Globus pallidus (tissue), 1 donor: Measurements from ENCODE around the gene ZNF324.
"Not testable (repeated sequence)": the region's sequence is repeated elsewhere in the genome, so short reads cannot be mapped to it uniquely, and the experiment has no call there.

Experiments used
- DNase-seq: peaks from one replicate; pipeline ENCODE4 v3.0.0-alpha.2; 2015; ENCODE audit warnings: low spot score

Gene ZNF324

DNA sequence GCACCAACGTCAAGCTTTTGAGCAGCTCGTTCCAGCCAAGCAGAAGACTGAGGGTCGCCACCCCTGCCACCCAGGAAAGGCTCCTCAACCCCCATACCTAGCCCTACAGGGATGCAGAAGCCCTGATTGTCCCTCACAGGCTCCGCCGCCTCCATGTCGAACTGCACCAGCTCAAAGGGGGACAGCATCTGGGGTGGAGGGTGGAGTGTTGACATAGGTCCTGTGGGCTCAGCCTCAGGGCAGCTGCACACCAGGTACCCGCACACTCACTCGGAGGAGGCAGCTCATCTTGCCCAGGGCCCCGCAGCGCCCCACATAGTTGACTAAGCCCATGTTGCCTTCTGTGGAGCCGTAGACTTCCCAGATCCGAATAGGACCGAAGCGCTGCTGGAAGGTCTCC is 33.4 kb downstream of the ZNF324 start:
- no peak for DNase-seq

DNA sequence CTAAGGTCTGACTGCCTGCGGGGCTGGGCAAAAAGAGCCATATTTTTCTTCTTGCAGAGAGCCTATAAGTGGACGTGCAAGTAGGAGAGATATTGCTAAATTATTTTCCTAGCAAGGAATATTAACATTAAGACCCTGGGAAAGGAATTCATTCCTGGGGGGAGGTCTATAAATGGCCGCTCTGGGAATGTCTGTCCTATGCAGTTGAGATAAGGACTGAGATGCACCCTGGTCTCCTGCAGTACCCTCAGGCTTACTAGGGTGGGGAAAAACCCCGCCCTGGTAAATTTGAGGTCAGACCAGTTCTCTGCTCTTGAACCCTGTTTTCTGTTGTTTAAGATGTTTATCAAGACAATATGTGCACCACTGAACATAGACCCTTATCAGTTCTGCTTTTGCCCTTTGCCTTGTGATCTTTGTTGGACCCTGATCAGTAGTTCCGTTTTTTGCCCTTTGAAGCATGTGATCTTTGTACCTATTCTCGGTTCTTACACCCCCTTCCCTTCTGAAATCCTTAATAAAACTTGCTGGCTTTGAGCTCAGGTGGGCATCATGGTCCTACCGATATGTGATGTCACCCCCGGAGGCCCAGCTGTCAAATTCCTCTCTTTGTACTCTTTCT is 40.8 kb downstream of the ZNF324 start:
- not testable (repeated sequence) for DNase-seq

DNA sequence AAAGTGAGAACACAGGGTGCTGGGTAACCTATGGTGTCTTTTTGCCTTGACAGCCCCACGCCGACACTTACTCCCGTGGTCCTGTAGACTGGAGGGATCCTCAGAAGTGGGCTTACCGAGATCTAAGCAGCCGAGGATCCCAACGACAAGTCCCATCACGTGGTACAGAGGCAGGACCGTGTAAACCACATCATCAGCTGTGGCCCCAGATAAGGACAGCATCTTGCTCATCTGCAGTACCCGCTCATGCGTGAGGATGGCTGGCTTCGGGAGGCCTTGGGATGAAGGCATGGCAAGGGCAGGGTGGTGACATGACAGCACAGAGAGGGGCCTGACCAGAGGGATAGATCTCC is 42.8 kb downstream of the ZNF324 start:
- DNase-seq: no peak

DNA sequence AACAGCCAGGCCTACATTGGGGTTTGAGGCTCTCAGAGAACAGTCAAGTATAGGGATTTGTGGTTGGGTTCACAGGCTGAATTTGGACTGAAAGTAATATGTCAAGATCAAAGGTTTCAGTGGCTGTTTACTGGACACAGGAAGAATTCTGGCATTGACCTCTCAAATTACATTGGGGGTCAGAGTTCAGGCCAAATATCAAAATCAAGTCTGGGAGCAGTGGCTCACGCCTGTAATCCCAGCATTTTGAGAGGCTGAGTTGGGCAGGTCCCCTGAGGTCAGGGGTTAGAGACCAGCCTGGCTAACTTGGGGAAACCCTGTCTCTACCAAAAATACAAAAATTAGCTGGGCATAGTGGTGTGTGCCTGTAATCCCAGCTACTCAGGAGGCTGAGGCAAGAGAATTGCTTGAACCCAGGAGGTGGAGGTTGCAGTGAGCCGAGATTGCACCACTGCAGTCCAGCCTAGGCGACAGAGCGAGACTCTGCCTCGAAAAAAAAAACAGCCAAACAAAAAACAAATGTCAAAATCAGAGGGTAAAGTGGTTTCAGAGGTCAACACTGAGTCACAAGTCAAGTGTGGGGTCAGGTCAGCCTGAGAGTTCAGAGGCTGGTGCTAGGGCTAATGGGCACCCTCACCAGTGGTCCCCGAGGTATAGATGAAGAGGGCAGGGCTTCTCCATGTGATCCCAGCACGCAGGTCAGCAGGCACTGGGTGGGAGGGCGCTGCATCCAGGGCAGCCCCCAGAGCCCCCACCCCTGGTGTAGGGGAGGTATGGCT is 43.4 kb downstream of the ZNF324 start:
- no peak for DNase-seq

DNA sequence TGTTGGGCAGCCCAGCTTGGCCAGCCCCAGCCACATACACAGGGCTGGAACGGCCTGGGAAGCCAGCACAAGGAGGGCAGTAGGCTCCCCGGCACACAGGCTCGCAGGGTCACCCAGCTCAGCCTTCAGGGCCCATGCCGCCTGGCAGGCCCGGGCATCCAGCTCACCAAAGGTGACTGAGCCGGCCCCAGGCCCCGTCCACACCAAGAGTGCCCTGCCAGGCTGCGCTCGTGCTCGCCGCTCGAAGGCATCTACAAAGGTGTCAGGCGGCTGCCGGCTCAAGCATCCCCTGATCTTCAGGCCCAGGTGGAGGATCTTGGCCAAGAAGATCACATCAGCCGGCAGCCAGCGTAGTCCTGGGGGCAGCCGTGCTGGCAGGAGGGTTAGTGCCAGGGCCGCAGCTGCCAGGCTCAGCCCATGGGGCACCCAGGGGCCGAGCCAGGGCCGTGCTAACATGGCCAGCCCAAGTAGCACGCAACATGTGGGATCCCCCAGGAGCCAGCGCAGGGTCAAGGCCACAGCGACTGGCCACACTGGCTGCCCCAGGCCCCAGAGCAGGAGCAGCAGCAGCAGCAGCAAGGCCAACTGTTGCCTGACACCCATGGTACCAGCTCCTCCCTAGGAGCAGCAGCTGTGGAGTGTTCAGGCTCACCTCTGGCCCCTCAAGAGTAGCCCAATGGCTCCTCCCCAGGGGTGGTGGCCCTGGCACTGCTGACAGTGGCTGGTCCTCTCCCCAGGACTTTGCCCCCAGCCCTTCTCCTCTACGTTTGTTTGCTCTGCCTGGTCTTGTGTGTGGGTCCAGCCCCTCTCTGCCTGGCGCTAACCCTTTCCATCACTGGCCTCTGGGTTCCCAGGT is 44.7 kb downstream of the ZNF324 start, which contains the start of gene SLC27A5:
SLC27A5 (minus strand) TSS at position 640 of the 856 bp plus-strand sequence; CDS start at position 603, 37 bp downstream.
- no peak for DNase-seq

DNA sequence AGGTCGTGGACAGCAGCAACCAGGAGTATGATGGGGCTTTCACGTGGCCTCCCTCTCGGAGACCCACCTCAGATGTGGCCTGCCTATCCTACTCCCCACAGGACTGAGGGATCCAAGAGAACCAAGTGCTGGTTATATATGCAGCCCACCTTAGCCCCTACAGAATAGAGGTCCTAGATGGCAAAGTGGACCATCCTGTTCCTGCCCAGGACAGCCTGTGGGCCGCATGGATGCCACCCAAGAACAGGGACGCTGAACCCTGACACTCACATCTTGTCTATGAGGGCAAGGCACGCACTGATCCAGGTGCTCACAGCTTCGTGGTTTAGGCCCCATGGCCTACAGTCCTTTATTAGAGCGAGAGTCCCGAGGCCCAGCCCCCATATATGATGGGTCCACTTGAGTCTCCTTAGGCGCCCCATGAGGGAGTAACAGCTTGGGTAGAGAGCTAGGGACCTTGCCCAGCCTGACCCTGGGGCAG is 46.4 kb downstream of the ZNF324 start:
- no peak for DNase-seq

DNA sequence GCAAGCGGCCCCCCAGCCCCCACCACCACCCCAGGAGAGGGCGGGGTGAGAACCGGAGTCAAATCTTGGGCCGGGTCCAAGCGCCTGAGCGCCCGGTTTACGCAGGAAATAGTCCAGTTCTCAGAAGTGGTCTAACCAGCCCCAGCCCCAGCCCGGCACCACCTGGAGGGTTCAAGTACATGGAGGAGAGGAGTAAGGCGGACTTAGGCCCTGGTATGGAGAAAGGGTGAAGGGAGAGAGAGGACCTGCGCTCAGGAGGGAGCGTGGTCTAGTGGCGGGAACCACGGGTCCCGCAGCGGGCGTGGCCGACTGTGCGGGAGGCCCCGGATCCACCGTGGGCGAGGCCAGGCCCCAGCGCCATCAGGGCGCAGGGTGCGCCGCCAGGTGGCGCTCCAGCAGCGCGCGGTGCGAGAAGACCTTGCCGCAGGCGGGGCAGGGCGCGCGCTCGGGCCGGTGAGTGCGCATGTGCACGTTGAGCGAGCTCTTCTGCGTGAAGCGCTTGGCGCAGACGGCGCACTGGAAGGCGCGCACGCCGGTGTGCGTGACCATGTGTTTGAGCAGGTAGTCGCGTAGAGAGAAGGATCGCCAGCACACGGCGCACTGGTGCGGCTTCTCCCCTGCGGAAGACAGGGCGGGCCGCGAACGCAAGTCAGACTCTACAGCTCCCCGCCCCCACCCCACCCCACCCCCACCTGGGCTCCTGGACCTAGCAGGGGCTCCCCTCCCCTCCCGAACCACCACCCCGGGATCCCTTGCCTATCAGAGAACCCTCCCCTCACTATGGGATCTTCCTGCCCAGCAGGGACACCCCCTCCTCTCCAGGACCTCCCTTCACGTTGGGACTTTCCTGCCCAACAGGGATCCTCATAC is 47.0 kb downstream of the ZNF324 start:
- peak; percentile 74 for DNase-seq

DNA sequence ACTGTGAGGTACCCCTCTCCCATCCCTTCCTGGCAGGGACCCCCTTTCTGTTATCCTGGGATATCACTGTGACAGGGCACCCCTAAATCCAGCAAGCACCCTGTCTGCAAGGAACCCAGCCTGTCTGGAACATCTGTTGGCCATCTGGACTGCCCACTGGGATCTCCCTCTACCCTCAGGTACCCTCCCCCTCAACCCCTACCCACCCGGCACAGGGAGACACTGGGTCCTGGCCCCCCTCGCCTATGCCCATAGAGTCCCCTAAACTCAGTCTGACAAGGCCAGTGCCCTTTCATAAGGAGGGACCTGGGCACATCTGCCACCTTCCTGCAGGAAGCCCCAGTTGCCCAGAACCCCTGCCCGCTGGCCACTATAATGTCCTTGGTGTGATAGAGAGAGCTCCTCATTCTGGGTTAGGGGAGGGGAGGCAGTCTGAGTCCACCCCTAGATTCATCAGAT is 47.7 kb downstream of the ZNF324 start:
- DNase-seq: no peak

DNA sequence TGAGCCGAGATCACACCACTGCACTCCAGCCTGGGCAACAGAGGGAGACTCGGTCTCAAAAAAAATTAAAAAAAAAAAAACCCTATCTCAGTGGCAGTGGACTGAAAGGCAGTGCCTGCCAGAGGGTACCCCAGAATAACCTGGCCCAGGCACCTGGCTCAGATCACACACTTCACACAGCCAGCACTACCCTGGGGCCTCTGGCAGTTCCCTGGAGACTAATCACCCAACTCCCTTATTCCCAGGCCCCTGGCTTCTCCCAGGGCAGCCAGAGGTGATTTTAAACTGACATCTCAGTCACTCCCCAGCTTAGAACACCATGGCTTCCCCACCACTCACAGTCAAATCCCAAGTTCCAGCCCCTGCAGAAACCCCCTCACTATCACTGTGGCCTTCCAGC is 48.4 kb downstream of the ZNF324 start:
- no peak for DNase-seq

DNA sequence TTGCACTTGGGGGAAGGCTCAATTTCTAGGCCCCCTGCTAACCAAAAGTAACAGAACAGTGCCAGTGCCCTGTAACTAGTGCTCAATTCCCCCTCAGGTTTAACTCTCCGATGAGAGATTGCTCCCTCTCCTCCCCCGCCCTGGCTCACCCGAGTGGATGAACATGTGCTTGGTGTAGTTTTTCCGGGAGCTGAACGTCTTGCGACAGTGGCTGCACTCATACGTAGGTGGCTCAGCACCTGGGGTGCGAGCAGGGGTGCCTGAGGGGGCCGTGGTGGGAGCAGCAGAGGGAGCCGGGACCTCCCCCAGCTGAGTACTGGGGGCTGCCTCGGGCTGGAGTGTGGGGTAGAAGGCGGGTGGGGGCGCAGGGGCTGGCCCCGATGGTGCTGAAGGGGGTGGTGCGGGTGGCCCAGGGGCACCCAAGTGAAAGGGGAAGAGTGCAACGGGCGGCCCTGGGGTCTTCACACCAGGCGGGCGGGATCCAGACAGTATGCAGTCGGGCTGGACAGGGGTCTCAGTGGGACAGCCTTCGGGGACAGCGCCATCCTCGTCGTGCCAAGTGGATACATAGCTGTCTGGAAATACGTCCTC is 49.5 kb downstream of the ZNF324 start:
- DNase-seq: no peak

DNA sequence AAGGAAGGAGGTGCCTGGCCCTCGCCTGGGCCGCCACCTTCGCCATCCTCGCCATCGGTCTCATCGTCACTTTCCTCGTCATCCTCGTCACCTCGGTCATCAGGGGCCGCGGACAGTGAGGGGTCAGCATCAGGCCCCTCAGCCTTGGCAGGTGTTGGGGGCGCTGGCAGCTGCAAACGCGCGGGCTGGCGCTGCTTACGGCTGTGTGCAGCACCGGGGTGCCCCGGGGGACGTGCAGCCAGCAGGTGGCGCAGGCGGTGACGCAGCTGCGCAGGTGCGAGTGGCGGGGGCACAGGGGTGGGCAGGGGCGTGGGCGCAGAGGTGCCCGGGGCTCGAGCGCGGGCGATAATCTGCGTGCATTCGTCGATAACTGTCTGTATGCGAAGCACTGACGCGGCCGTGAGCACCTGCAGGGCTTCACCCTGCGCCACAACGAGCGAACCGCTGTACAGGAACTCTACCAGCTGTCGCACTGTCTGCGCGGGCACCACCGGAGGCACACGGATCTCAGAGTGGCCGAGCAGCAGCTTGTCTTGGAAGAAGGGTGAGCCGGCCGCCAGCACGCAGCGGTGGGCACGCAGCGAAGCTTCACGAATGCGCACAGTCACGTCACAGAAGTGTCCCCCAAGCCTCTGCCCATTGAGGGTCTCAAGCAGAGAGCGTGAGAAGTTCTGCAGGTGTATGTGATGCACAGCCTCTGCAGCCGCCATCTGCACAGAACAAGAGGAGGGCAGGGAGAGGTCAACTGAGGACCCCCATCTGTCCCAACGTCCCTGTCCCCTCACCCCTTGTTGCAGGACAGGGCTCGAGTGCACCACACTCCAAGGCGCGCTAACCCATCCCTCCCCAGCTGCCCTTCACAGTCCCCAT is 50.3 kb downstream of the ZNF324 start:
- DNase-seq: no peak

DNA sequence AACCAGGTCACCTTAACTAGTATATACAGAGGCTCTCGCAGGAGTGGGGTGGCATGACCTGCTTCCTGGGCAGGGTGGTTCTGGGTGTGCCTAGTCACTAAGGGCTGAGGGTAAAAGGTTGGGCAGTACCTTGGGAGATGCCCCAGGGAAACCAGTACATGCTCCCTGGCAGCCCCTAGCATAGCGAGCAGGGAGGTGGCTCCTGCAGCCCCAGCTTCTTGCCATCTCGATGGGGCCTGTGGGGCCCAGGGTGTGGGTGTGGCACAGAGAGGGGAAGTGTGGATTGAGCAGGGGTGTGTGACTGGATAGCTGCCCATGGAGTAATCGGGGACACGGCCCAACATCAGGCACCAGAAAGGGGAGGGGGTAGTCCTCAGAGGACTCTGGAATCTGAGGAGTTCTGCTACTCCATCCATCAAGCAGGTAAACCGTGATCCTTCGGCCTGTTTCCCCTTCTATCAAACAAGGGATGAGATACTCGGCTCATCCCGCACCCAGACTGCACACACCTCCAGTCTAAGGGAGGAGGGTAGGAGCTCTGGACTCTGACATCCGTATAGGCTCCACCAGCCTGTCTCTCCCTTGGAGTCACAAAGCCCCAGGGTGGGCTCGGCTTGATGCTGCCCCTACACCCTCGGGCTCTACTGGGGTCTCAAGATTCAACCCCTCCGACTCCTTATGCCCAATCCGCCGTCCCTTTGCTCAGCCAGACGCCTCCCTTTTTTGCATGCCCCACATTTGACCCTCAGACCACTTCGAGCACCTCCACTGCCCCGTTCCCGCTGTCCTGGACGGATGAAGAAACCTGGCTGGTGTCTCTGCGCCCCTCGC is 51.6 kb downstream of the ZNF324 start:
- no peak for DNase-seq

DNA sequence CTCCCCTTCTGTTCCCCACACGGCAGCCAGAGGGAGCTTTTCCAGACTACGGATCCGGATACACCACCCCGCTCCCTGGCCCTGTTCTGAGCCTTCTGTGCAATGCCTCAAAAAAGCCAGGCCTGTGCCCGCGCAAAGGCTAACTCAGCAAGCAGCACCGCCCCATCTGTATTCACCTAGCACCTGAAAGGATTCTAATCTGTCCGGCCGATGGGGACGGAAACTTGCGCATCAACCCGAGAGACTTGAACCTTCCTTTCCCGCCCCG is 52.1 kb downstream of the ZNF324 start:
- no peak for DNase-seq

DNA sequence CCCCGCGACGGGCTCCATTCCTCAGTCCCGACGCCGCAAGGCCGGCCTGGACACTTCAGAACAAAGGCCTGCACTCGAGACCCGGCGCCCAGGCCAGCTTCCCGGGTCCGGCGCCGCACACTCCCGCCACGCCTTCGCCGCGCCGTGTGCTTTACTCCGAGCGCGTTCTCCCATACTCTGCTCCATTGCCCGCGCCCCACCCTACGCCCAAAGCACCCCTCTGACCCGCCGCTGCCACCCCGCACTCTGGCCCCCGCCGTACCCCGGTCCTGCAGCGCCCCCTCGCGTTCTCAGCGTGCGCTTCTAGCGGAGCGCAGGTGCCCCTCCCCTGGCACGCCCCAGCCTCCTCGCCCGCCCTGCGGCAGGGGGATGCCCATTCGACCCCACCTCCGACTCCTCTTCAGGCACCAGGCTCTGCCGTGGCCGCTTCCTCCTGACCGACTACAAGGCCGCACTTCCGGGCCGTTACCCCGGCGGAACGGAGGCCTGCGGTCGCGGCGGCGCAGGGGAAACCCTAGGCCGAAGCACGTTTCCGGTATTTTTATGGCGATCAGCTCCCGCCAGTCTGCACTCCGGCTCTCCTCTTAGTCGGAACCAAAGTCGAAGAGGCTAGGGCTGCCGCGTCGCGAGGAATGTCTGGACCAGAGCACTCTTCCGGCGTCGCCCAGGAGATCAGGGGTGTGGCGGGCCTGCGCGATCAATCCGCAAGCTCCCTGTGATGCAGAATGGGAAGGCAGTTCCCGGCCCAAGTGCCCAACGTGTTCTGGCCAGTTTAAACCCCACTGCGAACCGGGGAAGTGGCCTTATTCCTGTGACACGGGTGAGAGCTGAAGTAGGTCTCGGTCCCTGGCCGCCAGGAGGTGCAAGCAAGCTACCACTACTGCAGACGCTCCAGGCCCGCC is 52.7 kb downstream of the ZNF324 start, which contains the start of gene ZBTB45:
ZBTB45 (minus strand) TSS at position 456 of the 902 bp plus-strand sequence. CDS start 2,137 bp downstream, outside the sequence.
- peak; percentile 94 for DNase-seq

DNA sequence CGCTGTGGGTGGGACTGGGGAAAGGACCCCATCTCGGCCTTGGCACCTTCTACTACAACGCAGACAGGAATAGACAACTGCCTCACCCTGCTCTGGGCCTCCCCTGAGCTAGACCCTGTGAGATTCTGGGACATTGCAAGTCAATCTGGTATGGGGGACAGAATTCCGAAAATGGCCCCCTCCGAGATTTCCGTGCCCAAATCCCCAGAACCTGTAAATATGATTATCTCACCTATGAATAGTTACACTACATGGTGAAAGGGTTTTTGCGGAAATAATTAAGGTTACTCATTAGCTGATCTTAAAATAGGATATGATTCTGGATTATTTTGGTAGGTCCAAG is 53.3 kb downstream of the ZNF324 start:
- no peak for DNase-seq

DNA sequence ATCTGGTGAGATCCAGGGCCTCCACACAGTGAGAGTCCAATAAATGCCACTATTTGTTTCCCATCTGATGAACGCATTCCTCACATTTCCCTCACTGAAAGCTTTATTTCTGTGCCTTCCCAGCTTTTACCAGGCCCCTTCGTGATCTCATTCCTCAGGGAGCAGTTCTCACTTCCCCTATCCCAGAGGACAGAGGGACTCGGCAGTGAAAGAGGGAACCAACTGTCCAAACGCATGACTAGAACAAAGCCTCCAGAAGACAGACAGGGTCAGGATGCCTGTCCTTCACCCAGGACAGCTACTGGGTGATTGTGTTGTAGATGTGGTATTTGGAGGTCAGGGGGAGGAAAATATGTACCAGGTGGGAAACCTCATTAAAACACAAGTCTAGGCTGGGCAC is 54.8 kb downstream of the ZNF324 start:
- DNase-seq: no peak

DNA sequence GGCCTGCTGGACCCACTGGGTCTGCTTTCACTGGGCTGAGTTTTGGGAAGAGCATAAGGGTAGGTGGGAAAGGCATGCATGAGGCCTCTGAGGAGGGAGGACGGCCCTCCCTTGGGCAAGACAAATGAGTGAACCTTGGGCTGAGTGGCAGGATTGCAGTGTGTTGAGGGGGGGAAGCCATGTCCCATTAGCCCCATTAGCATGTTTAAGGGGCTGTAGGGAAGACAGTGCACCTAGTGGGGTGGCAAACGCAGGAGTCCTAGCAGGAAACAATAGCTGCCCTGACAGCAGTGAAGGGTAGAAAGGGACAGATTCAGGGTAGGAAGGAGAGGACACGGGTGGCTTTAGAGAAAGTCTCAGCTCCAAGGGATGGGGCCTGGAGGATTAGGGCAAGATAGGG is 55.8 kb downstream of the ZNF324 start:
- DNase-seq: no peak
